SK-N-SH (cell line): ENCODE measurements around the gene MCC.

Source experiments
- EP300 ChIP-seq, 2 experiments: IDR thresholded peaks; 2 replicates each; pipeline versions ENCODE4 v1.4.0 to v1.6.1; 2012; ENCODE audit warnings: borderline replicate concordance in 1 of 2, low read depth in 1 of 2, low read length in 1 of 2
- EZH2phosphoT487 ChIP-seq: fragments of 200-600 bp; sonication (generic); IDR thresholded peaks from 2 replicates; pipeline ENCODE4 v1.6.1; 2017; ENCODE audit warnings: low read depth, mixed run types, mild to moderate bottlenecking, antibody characterized with exemption, moderate library complexity, borderline replicate concordance
- FOXM1 ChIP-seq: IDR thresholded peaks from 2 replicates; pipeline ENCODE4 v1.4.0; 2012; ENCODE audit warnings: low read depth, mild to moderate bottlenecking
- GATA2 ChIP-seq: sonication (generic); formaldehyde crosslinking; IDR thresholded peaks from 2 replicates; pipeline ENCODE4 v1.5.0; 2020; ENCODE audit warnings: mild to moderate bottlenecking, missing genetic modification reagents
- MEF2A ChIP-seq: IDR thresholded peaks from 2 replicates; pipeline ENCODE4 v1.4.0; 2012; ENCODE audit warnings: low read depth, borderline replicate concordance
- POLR2AphosphoS5 ChIP-seq: IDR thresholded peaks from 2 replicates; pipeline ENCODE4 v1.6.1; 2012; ENCODE audit warnings: low read depth, low read length
- RCOR1 ChIP-seq: fragments of 150-350 bp; IDR thresholded peaks from 2 replicates; pipeline ENCODE4 v1.6.1; 2017; ENCODE audit warnings: antibody characterized with exemption, low read length
- RFX5 ChIP-seq: IDR thresholded peaks from 2 replicates; pipeline ENCODE4 v1.6.1; 2012; ENCODE audit warnings: mild to moderate bottlenecking, improper control_type of control experiment, low read length
- SIN3A ChIP-seq: IDR thresholded peaks from 2 replicates; pipeline ENCODE4 v1.6.1; 2012; ENCODE audit warnings: low read depth, mild to moderate bottlenecking, low read length, moderate library complexity, borderline replicate concordance
- TEAD4 ChIP-seq: IDR thresholded peaks from 2 replicates; pipeline ENCODE4 v1.4.0; 2012; ENCODE audit warnings: mild to moderate bottlenecking, borderline replicate concordance; ENCODE audit not compliant: insufficient read depth
- YY1 ChIP-seq: IDR thresholded peaks from 2 replicates; pipeline ENCODE4 v1.4.0; 2012; ENCODE audit warnings: low read depth, mild to moderate bottlenecking
- TF ChIP-seq, protein P1 (sequence below): fragments of 200-600 bp; sonication (generic); IDR thresholded peaks from 2 replicates; pipeline ENCODE4 v1.6.1; 2017; ENCODE audit warnings: antibody characterized with exemption, mild to moderate bottlenecking, moderate library complexity

DNA sequence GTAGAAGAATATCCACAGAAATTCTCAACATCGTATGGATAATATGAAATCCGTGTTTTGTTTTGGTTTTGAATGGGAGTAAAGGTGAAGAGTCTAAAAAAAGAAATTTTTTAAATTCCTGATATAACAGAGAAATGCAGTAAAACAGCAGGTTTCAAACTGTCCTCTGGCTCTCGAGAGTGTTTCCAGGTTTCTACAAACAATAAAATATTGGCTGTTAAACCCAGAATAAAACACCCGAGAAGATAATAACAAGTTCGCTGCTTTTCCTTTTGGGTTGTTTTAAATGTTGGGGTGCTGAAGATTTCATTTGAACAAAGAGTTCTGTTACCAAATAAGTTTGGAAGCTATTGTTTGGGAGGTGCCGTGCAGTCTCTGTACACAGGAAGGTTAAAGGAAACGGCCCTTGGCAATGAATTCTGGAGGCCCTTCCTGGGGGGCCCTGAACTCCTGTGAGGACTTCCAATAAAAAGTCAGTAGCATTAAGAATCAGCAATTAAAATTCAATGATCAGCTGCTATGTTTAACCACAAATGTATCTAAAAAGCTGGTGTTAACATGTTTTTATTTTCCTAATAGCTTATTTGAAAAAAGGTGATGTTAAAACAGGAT is 269.2 kb downstream of the MCC start:
- TF ChIP-seq, protein P1, sequence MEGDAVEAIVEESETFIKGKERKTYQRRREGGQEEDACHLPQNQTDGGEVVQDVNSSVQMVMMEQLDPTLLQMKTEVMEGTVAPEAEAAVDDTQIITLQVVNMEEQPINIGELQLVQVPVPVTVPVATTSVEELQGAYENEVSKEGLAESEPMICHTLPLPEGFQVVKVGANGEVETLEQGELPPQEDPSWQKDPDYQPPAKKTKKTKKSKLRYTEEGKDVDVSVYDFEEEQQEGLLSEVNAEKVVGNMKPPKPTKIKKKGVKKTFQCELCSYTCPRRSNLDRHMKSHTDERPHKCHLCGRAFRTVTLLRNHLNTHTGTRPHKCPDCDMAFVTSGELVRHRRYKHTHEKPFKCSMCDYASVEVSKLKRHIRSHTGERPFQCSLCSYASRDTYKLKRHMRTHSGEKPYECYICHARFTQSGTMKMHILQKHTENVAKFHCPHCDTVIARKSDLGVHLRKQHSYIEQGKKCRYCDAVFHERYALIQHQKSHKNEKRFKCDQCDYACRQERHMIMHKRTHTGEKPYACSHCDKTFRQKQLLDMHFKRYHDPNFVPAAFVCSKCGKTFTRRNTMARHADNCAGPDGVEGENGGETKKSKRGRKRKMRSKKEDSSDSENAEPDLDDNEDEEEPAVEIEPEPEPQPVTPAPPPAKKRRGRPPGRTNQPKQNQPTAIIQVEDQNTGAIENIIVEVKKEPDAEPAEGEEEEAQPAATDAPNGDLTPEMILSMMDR, result no peak
- no peak for TF ChIP-seq POLR2AphosphoS5
- no peak for TF ChIP-seq FOXM1
- no peak for TF ChIP-seq RCOR1
- TF ChIP-seq EP300 (IDR thresholded peaks at IDR 0.05; ENCODE audit: borderline replicate concordance in 1 of 2, low read depth in 1 of 2, low read length in 1 of 2), result no peak
- no peak for TF ChIP-seq GATA2 (CRISPR knock-in tag)
- no peak for TF ChIP-seq MEF2A
- no peak for TF ChIP-seq SIN3A
- TF ChIP-seq YY1, result no peak
- no peak for TF ChIP-seq RFX5
- TF ChIP-seq TEAD4, result no peak
- no peak for TF ChIP-seq EZH2phosphoT487
